ENCODE results near the gene SLC35B2.

DNA sequence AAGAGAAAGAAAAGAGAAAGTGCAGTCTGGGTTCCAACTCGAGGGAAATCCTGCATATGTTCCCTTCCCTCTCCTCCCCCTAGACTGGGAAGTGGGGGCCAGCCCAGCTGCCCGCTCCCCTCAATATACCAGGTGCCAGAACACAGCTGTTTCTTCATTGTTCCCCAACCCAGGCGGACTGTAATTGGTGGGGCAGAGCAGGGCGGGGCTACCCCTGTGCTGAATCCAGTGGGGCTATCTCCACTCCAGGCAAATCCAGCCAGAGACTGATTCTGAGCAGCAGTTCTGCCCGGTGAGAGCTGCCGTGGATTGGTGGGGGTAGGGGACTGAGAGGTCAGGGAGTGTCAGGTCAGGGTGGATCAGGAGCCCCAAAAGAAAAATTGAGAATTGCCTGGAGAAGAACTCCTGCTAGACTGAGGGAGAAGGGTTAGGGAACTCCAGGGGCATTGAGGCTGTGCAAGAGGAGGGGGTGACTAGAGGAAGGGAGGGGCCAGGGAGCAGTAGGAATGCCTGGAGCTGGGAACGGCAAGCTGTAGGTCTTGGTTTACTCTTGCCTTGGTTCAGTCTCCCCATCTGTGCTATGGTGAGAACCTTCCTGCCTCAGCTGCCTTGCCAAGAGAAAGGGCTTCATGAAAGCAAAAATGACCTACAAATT, 40.5 kb downstream of the SLC35B2 start, which contains the start of gene MYMX:
- TF ChIP-seq GATA2 (IDR thresholded peaks at IDR 0.05; ENCODE audit: low read depth, low read length) (no peak), GATA3 (IDR thresholded peaks at IDR 0.05; ENCODE audit: low read depth, low read length) (no peak)
